HG02571 (cell line): ENCODE results near the gene RNU1-3.
A peak's percentile ranks its signal among the peaks of the same experiment; 100 is the strongest.
"Not testable (repeated sequence)": the region's sequence is repeated elsewhere in the genome, so short reads cannot be mapped to it uniquely, and the experiment has no call there.

ENCODE experiments used
- ATAC-seq: cut with Tn5 transposase; IDR thresholded peaks from one replicate; pipeline ENCODE4 v1.9.1; 2021; ENCODE audit warnings: mild to moderate bottlenecking, moderate library complexity; ENCODE audit not compliant: unreplicated experiment

RNU1-3 gene

DNA sequence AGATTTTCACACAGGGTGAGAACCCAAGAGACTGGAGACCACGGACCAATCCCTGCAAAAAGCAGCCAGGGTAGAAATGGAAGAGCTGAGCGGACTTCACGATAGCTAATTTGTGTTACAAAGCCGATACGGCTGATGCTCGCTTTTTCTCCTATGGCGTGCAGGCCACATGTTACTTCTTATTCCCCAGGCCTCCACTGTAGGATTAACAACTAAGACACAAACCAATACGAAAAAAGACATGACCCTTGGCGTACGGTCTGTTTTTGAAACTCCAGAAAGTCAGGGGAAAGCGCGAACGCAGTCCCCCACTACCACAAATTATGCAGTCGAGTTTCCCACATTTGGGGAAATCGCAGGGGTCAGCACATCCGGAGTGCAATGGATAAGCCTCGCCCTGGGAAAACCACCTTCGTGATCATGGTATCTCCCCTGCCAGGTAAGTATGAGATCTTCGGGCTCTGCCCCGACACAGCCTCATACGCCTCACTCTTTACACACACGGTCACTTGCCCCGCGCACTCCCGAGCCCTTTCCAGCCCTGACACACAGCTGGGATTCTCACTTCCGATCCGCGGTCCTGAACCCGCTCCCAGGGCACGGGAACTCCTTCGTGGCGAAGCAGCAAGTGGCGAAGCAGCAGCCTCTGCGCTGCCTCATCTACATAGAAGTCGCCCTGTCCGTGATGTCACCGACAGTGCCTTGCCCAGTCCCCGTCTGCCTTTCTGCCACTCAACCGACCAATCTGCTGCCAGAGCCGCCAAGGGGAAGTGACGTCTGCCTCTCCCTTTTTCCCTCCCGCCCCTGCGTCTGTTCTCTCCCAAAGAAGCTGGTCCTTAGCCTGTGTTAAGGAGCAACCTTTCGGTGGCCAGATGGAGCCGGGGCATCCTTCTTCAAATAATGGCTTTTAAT is at the start of gene RNU1-3:
TSS of gene RNU1-3 (minus strand) at position 447 of the 912 bp plus-strand sequence.
- ATAC-seq = peak; percentile 85

DNA sequence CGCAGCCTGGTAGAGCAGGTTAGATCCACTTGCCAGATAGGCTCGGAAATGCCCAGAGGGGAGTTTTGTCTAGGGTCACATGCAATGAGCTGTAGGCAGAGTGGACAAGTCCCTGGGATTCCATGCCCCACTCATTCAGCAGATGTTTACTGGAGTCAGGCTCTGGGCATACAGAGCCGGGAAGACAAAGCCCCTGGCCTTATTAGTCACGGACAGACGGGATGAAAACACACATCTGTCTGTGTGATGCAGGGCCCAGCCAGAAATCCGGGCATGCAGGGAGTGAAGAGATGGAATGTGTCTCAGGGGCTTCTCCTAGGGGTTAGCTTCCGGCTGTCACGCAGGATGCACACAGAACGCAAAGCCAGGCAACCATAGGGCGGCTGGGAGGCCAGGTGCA is 46.7 kb upstream of the RNU1-3 start:
- ATAC-seq = not testable (repeated sequence)

DNA sequence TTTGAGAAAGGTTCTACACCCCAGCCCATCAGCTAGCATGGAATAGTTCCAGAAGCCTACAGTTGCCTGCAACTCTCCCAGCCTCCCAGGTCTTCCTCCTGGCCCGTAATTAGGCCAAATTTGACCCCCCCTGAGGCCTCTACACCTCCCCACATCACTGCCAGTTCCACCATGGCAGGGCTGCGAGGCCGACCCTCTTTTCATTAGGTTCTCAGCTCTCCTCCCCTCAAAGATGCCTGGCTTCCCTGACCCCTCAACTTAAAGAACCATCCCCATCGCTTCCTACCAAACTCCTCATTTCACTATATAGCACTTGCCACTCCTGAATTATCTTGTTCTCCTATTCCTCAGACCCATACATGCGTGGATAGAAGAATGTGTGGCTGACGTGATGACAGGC is 46.2 kb upstream of the RNU1-3 start:
- ATAC-seq = not testable (repeated sequence)

DNA sequence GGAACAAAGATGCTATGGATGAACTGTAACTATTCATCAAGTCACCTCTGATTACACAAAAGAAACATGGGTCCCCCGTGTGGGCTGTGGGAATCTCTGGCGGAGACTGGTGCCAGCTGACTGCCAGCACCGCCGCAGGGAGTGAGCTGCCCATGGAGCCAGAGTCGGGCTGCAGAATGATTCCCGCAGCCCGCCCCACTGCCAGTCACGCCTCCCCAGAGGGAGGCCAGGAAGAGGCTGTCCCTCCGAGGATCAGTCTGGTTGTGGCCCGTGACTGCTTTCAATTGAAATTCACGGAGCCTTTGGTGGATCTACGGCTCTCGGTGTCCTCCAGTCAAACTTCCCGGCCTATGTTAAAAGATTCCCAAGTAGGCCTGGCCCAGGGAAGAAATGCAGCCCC is 45.8 kb upstream of the RNU1-3 start:
- ATAC-seq = not testable (repeated sequence)

DNA sequence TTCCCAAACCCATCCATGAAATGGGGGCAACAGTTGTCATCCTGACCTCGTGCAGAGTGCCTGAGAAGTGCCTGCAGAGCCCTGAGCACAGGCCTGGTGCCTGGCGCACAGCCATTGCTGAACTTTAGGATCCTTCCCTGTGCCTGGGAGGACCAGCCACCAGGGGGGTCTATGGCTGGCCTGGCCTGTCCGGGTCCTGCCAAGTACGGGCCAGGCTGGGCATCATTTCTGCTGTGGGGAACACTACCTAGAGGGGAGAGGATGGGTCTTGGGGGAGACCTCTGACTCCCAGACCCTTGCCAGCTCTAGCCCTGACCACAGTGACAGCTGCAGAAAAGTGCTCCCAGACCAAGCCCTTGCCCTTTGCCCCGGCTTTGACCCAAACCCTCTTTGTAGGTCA is 45.4 kb upstream of the RNU1-3 start:
- ATAC-seq = not testable (repeated sequence)

DNA sequence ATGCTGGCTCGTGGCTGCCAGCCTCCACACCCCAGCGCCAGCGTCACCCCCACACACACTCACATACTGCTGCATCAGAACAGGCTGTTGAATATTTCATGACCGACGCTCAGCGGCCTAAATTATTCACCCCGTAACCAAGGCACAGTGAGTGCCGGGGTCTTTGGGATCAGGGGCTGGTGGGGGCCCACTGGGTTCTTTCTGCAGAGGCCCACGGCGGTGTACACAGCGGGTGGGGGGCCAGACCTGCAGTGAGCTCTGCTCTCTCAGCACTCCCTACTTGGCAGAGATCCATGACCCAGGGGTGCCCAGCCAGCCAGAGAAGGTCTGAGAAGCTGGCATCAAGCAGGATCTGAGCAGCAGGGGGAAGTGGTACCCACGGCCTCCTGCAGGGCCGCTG is 43.9 kb upstream of the RNU1-3 start:
- ATAC-seq = not testable (repeated sequence)

DNA sequence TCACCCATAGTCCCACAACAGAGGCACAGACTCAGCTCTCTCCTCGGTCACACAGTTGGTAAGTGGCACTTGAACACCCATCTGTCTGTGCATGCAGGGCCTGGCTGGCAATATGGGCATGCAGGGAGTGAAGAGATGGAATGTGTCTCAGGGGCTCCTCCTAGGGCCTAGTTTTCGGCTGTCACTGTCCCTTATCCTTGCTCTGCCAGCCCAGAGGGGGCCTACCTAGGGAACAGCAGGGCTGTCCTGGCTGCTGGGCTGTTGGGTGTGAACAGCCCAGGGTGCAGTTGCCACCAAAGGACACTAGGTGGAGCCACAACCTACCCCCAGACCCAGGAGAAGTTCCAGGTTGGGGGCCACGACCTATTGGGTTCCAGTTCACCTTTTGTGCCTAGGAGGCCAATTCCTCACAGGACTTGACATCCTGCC is 42.9 kb upstream of the RNU1-3 start:
- peak; percentile 49 for ATAC-seq

DNA sequence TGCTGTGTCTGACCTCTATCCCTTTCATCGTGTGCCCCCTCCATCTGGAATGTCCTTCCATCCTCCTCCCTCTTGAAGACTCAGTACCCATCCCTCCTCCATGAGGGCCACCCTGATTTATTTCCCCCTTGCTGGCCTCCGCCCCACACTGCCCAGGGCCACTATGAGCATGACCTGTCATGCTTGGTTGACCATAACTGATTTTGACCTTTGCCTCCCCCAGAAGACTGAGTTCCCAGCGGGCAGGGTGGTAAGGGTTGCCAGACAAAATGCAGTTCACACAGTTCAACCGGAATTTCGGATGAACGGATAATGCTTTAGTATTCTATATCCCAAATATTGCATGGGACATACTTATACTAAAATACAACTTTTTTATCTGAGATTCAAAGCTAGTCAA is 42.0 kb upstream of the RNU1-3 start:
- not testable (repeated sequence) for ATAC-seq

DNA sequence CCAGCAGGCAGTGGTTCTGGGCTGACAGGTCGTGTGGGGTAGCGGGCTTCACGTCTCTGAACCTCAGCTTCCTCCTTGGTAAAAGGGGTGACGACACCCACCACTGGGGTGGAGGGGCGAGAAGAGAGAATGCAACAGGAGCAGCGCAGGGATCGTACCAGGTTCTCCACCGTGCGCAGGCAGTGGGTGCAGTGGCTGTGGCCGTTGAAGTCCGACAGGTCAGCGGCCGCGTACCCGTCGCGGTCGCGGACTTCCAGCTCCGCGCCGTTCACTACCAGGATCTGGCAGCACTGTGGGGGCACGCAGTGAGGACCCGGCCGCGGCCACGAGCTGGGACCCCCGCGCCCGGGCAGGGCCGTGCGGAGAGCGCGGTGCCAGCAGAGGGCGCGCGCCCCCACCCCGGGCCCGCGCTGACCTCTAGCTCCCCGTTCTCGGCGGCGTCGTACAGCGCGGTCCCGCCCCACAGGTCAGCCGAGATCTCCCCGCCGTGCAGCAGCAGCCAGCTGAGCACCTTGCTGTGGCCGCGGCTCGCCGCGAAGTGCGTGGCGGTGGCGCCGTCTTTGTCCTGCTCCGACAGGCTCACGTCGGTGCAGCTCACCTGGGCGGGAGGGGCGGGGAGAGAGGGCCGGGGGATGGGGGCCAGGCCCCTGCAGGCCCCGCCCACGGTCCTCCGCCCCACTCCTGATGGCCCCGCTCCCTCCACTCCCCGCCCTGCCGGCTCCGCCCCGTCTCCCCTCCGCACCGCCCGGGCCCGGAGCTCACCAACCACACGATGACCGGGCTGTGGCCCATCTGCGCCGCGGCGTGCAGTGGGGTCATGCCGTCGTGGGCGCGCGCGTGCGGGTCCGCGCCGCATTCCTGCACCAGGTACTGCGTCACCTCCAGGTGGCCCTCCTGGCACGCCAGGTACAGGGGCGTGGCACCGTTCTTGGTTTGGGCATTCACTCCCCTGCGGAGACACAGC is 40.7 kb upstream of the RNU1-3 start:
- not testable (repeated sequence) for ATAC-seq

DNA sequence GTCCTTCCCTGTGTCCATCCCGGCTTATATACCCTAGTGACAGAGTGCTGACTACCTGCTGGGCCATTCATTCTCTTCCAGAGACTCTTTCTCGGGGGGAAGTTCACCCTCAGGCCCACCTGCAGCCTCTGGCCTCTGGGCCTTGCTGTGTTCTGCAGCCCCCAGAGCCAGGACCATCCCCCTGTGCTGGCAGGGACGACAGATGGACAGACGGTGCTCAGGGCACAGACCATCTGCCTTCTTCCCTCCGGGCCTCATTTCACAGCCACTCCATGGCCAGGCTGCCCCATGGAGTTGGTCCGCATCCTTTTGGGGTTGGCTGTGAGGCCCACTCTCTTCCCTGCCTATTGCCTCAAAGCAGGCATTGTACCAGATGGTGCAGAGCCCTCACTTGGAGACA is 39.6 kb upstream of the RNU1-3 start:
- ATAC-seq = not testable (repeated sequence)

DNA sequence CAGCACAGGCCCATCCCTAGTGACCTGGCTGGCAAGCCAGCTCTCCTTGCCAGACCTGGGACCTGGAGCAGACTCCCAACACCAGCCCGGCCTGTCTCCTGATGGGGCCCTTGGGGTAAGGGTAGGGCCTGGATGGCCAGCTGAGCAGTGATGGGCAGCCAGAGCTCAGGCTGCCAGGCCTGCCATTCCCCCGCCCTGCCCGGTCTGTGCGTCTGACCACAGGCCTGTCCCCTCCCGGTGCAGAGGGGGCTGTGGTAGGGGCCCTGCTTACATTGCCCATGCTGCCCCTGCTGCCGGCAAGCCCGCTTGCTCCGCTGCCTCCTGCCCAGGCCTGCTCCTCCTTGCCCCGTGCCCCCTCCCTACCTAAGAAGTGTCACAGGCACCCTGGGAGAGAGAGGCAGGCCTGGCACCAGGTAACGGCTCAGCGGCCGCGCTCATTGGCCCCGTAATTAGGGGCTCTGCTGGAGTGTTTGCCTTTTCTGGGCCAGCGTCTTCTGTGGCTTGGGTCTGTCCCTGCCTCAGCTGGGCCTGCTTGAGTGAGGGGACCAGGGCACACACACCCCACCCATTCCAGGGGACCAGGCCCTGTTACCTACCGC is 37.9 kb upstream of the RNU1-3 start:
- not testable (repeated sequence) for ATAC-seq

DNA sequence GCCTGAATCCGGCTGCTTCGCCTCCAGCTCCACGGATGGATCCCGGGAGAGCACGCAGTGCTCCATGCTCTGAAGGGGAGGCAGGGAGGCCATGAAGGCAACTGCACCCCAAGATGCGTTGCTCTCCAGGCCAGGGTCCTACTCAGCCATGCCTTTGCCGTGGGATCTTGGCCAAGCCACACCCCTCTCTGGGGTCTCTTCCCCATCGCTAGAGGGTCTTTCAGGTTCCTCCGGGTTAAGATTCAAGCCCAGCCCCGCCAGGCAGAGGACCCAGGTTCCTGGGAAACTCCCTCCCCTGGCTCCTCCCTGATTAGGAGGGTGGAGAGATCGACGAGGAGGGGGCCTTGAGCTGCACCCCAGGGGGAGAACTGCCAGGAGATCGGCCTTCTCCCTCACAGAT is 37.3 kb upstream of the RNU1-3 start:
- ATAC-seq = not testable (repeated sequence)

DNA sequence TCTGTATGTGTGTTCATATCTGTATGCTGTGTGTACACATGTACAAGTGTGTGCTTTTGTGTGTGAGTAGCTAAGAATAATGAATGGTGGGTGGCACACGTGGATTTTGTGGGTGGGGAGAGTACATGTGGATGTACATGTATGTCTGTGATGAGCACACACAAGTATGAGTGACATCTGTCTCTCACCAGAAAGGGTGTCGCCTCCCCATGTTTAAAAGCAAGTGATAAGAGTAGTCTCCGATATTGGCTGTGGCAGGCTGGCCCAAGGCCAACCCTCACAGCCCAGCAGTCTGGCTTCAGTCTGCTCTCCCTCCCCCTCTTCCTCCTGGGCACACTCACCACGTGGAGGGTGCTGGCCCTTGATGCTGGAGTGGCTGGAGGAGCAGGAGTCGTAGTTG is 36.9 kb upstream of the RNU1-3 start:
- not testable (repeated sequence) for ATAC-seq

DNA sequence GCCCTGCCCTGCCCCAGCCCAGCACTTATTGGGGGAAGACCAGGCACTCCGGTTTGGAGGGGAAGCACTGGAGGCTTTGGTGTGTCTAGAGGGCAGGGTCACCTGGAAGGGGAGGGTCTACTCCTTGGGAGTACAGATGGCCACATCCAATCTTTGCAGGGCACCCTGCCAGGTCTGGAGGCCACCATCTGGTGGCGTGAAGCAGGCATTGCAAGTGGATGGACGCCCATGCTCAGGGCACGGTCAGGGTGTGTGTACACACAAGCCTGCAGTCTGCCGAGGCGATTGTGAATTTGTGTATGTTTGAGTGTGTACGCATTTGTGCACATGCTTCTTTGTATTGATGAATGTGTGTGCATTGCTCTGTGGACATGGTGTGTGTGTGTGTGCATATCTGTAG is 36.4 kb upstream of the RNU1-3 start:
- ATAC-seq = not testable (repeated sequence)

DNA sequence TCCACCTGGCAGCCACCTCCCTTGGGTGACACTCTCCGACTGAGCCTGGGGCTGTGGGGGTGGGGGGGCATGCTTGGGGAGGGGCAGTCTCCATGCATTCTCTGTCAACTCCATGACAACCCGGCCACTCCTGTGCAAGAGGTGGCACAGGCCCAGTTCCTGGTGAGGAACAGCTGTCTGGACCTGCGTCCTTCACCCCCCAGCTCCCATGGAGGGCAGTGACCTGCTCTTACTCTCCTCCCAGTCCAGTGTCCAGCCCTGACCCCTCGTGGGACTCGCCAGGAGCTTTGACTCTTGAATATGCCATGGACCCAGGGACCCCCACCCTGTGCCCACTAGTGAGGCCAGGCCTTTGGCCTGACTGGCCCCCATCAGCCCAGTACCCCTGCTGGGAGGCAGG is 35.5 kb upstream of the RNU1-3 start:
- not testable (repeated sequence) for ATAC-seq

DNA sequence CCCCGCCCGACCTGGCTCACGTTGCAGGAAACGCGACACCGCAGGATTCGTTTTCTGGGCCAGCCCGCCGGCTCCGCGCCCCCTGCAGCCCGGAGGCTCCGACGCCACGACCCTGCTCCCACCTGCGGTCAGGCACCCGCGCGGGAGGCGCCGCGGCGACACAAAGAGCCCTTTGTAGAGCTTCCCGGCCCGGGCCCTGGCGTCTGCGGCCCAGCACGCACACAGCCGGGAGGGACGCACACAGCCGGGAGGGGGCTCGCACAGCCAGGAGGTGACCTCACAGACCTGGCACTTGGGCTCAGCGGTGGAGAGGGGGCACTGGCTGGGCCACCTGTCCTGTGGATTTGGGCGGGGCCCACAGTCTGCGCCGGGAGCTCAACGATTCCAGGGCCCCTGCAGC is 34.4 kb upstream of the RNU1-3 start:
- not testable (repeated sequence) for ATAC-seq

DNA sequence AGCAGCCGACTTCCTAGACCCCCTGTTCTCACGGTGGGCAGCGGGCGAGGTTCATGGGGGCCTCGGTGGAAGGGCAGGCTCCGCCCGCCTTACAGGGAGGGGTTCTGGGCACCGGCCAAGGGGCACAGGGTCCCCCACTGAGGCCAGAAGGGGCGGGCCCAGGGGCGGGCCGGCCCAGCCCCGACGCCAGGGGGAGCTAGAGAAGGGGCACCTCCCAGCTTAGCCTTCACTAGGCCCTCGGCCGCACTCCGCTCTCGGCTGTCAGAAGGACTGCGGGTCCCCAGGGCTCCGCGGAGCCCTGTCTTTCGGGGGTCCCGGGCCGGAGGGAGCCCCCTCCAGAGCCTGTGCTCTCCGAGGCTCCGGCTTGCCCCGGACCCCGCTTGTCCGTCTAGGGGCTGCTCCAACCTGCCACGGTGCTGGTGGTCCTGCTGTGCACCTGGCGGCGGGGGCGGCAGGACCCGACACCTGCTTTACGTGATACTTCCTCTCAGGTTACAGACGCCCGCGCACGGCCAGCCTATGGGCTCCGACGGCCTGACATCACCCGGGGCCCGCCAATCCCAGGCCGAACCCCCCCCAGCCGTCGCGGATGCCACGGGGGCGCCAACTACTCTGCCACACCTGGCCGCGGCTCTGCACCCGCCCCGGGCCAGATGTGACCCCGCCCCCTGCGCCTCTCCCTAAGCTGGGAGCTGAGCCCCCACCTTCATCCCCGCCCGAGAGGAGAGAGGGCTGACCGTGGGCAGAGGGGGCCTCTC is 33.6 kb upstream of the RNU1-3 start:
- not testable (repeated sequence) for ATAC-seq

DNA sequence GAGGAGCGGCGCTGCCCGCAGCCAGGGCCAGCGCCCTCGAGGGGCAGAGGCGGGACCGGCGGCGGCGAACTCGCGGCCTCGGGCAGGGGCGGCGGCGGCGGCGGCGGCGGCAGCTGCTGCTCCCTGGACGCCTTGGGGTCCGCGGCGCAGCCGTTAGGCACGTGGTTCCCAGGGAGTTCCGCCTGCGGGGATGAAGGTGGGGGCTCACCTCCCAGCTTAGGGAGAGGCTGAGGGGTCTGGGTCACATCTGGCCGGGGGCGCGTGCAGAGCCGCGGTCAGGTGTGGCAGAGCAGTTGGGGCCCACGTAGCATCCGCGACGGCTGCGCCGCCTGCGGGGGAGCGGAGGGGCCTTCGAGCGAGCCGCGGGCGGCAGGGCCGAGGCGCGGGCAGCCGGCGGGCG is 32.7 kb upstream of the RNU1-3 start:
- ATAC-seq = not testable (repeated sequence)

DNA sequence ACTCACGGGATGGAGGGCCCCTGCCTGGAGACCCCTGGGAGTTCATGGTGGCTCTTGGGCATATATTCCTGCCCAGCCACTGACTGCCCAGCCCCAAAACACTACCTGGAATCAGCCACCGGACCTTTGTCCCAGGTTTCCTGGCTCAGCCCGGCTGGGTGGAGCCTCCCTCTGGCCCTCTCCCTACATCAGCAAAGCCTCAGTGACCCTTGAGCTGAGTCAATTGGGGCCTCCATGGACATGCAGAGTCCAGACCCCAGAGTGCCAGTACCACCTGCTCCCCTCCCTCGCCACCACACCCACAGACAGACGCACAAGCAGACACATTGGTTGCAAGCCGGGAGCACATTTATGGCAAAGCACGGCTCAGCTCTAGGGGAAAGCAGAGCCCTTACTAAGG is 30.4 kb upstream of the RNU1-3 start:
- ATAC-seq = not testable (repeated sequence)

DNA sequence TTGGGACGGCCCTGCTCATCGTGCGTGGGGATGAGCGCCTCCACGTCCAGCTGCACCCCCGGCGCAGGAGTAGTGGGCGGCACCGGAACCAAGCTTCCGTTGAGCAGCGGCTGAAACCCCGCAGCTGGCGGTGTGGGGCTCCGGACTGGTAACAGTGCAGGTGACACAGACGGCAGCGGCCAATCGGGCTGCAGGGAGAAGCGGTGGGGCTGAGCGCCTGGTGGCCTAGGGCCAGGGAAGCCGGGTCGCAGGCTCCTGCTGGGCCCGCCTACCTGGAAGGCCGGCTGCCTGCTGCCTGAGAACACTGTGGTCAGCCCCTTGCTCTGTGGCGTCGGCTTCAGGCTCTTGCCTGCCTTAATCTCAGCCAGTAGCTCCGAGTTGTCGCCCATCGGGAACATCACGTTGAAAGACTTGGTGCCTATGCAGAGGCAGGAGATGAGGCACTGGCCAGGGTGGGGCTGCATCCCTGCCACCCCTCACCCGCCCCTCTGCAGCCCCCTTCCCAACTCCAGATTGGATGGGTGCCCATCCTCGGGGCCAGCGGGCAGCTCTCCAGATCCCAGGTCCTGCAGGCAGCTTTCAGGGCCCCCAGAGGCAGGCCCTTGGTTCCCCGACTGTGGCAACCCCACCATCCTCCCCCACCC is 29.9 kb upstream of the RNU1-3 start:
- not testable (repeated sequence) for ATAC-seq
